Activated naive CD8-positive, alpha-beta T cell treated with anti-CD3 and anti-CD28 coated beads, Interleukin-2, amount 10 ng/mL, durations not matched to agents 7 days and 5 days (primary cell): ENCODE measurements around the gene MYOCOS. TPM values are rescaled to one million over a fixed set of nuclear protein-coding genes. Genes with fewer than 3 reads are reported as not detected.
"Not testable (repeated sequence)": the region's sequence is repeated elsewhere in the genome, so short reads cannot be mapped to it uniquely, and the experiment has no call there.

Experiments used
- ATAC-seq: fragments of 150-1000 bp; cut with Tn5 transposase; one replicate; pipeline ENCODE4 v1.10.0; 2021; ENCODE audit warnings: low read depth, moderate library complexity
- POLR2A ChIA-PET: fragments of 350-600 bp; sonication (Branson Sonifier 250); formaldehyde crosslinking; loops from one replicate; lab custom pipeline; 2021; ENCODE audit warnings: antibody characterized with exemption; lab: Charles Lee
- DNase-seq: peaks from one replicate; pipeline ENCODE4 v3.0.0; 2021
- H3K27ac Mint-ChIP-seq: one replicate; pipeline ENCODE4 v1.8.0; 2022; ENCODE audit warnings: mild to moderate bottlenecking, mixed read lengths
- H3K27me3 Mint-ChIP-seq: one replicate; pipeline ENCODE4 v1.8.0; 2022; ENCODE audit warnings: mild to moderate bottlenecking, moderate library complexity, mixed read lengths
- H3K36me3 Mint-ChIP-seq: one replicate; pipeline ENCODE4 v1.8.0; 2021; ENCODE audit warnings: mild to moderate bottlenecking, mixed read lengths
- H3K4me1 Mint-ChIP-seq: one replicate; pipeline ENCODE4 v1.8.0; 2021; ENCODE audit warnings: mixed read lengths
- H3K4me3 Mint-ChIP-seq: one replicate; pipeline ENCODE4 v1.8.0; 2022; ENCODE audit warnings: mild to moderate bottlenecking, moderate library complexity, mixed read lengths
- H3K9me3 Mint-ChIP-seq: one replicate; pipeline ENCODE4 v1.8.0; 2021; ENCODE audit warnings: mixed read lengths
- total RNA-seq, 2 experiments: library from RNA; stranded (reverse); gene quantifications; one replicate each; pipeline ENCODE4 v1.2.3, GENCODE V29; 2021

MYOCOS gene
- total RNA-seq, 2 experiments from 2014 or later, result 0.14 to 0.28 TPM

- H3K27me3 Mint-ChIP-seq, ATAC-seq, H3K4me1 Mint-ChIP-seq, H3K9me3 Mint-ChIP-seq, H3K27ac Mint-ChIP-seq, DNase-seq, H3K4me3 Mint-ChIP-seq, H3K36me3 Mint-ChIP-seq: not testable (repeated sequence)
- POLR2A ChIA-PET, result interaction anchor here (0.6 kb wide), 1 partner anchor 12 kb away, joined by 3 read pairs; no protein-coding TSS in a partner anchor
Observed at GRCh38 chr1:171603042-171603441, 19.0 kb upstream of the MYOCOS start.

- no peaks in the 10 kb centered on the region for H3K36me3 Mint-ChIP-seq
- H3K4me3 Mint-ChIP-seq, result no peak overlapping the region
- DNase-seq, result no peak
- no peaks in the 10 kb centered on the region for H3K4me1 Mint-ChIP-seq
- no peak overlapping the region for H3K27ac Mint-ChIP-seq
- POLR2A ChIA-PET, result no interaction called here
- peaks cover 2% of the 10 kb centered on the region for H3K9me3 Mint-ChIP-seq
- H3K27me3 Mint-ChIP-seq, result peaks cover 5% of the 10 kb centered on the region
- ATAC-seq, result no peak
Observed at GRCh38 chr1:171606402-171606941, 15.6 kb upstream of the MYOCOS start.

GRCh38 chr1:171610385-171610784, 11.7 kb upstream of the MYOCOS start:
- H3K27ac Mint-ChIP-seq, result no peak overlapping the region
- peaks cover 2% of the 10 kb centered on the region for H3K9me3 Mint-ChIP-seq
- no peak for DNase-seq
- H3K4me3 Mint-ChIP-seq, result no peak overlapping the region
- POLR2A ChIA-PET, result no interaction called here
- H3K27me3 Mint-ChIP-seq, result peaks cover 2% of the 10 kb centered on the region
- no peaks in the 10 kb centered on the region for H3K4me1 Mint-ChIP-seq
- no peak for ATAC-seq
- H3K36me3 Mint-ChIP-seq, result no peaks in the 10 kb centered on the region

GRCh38 chr1:171611306-171611705, 10.7 kb upstream of the MYOCOS start:
- POLR2A ChIA-PET, result no interaction called here
- H3K9me3 Mint-ChIP-seq, result peaks cover 2% of the 10 kb centered on the region
- no peak for ATAC-seq
- no peak overlapping the region for H3K27ac Mint-ChIP-seq
- no peak for DNase-seq
- no peak overlapping the region for H3K4me3 Mint-ChIP-seq
- H3K4me1 Mint-ChIP-seq, result no peaks in the 10 kb centered on the region
- no peaks in the 10 kb centered on the region for H3K36me3 Mint-ChIP-seq
- H3K27me3 Mint-ChIP-seq, result peaks cover 2% of the 10 kb centered on the region

- H3K27me3 Mint-ChIP-seq, result peaks cover 10% of the 10 kb centered on the region
- H3K9me3 Mint-ChIP-seq, result no peaks in the 10 kb centered on the region
- ATAC-seq, result no peak
- no peak for DNase-seq
- H3K27ac Mint-ChIP-seq, result no peak overlapping the region
- H3K4me3 Mint-ChIP-seq, result no peak overlapping the region
- H3K36me3 Mint-ChIP-seq, result no peaks in the 10 kb centered on the region
- H3K4me1 Mint-ChIP-seq, result no peaks in the 10 kb centered on the region
- POLR2A ChIA-PET, result no interaction called here
Observed at GRCh38 chr1:171613282-171613681, 8.8 kb upstream of the MYOCOS start.

- H3K36me3 Mint-ChIP-seq, H3K4me1 Mint-ChIP-seq, POLR2A ChIA-PET, ATAC-seq, H3K9me3 Mint-ChIP-seq, H3K27ac Mint-ChIP-seq, DNase-seq, H3K4me3 Mint-ChIP-seq: not testable (repeated sequence)
- peaks cover 10% of the 10 kb centered on the region for H3K27me3 Mint-ChIP-seq
Observed at GRCh38 chr1:171615122-171615906, 6.7 kb upstream of the MYOCOS start.

GRCh38 chr1:171616586-171616985, 5.5 kb upstream of the MYOCOS start:
- peaks cover 10% of the 10 kb centered on the region for H3K27me3 Mint-ChIP-seq
- H3K9me3 Mint-ChIP-seq, result no peaks in the 10 kb centered on the region
- H3K4me3 Mint-ChIP-seq, result no peak overlapping the region
- POLR2A ChIA-PET, result no interaction called here
- DNase-seq (no peak), ATAC-seq (no peak)
- H3K36me3 Mint-ChIP-seq, result no peaks in the 10 kb centered on the region
- no peaks in the 10 kb centered on the region for H3K4me1 Mint-ChIP-seq
- no peak overlapping the region for H3K27ac Mint-ChIP-seq

GRCh38 chr1:171623651-171624331, 1.7 kb downstream of the MYOCOS start:
- no peaks in the 10 kb centered on the region for H3K9me3 Mint-ChIP-seq
- no peak overlapping the region for H3K4me3 Mint-ChIP-seq
- DNase-seq (no peak), ATAC-seq (no peak)
- no peak overlapping the region for H3K27ac Mint-ChIP-seq
- H3K27me3 Mint-ChIP-seq, result peaks cover 8% of the 10 kb centered on the region
- POLR2A ChIA-PET, result no interaction called here
- no peaks in the 10 kb centered on the region for H3K4me1 Mint-ChIP-seq
- H3K36me3 Mint-ChIP-seq, result no peaks in the 10 kb centered on the region

- POLR2A ChIA-PET, result no interaction called here
- no peak overlapping the region for H3K4me3 Mint-ChIP-seq
- DNase-seq, result no peak
- H3K4me1 Mint-ChIP-seq, result no peaks in the 10 kb centered on the region
- ATAC-seq, result no peak
- no peaks in the 10 kb centered on the region for H3K9me3 Mint-ChIP-seq
- H3K27ac Mint-ChIP-seq, result no peak overlapping the region
- no peaks in the 10 kb centered on the region for H3K36me3 Mint-ChIP-seq
- peaks cover 12% of the 10 kb centered on the region for H3K27me3 Mint-ChIP-seq
Observed at GRCh38 chr1:171625225-171625624, 3.2 kb downstream of the MYOCOS start.

GRCh38 chr1:171627020-171627419, 5.0 kb downstream of the MYOCOS start:
- Mint-ChIP-seq H3K27me3 (peaks cover 23% of the 10 kb centered on the region), H3K36me3 (no peaks in the 10 kb centered on the region), H3K4me3 (no peak overlapping the region), H3K4me1 (no peaks in the 10 kb centered on the region), H3K9me3 (no peaks in the 10 kb centered on the region), H3K27ac (no peak overlapping the region)
- ATAC-seq, result no peak
- no peak for DNase-seq
- POLR2A ChIA-PET, result no interaction called here

GRCh38 chr1:171628225-171628624, 6.2 kb downstream of the MYOCOS start:
- H3K4me3 Mint-ChIP-seq, result no peak overlapping the region
- DNase-seq (no peak), ATAC-seq (no peak)
- POLR2A ChIA-PET, result no interaction called here
- no peak overlapping the region for H3K27ac Mint-ChIP-seq
- peaks cover 29% of the 10 kb centered on the region for H3K27me3 Mint-ChIP-seq
- no peaks in the 10 kb centered on the region for H3K4me1 Mint-ChIP-seq
- H3K9me3 Mint-ChIP-seq, result no peaks in the 10 kb centered on the region
- H3K36me3 Mint-ChIP-seq, result no peaks in the 10 kb centered on the region

GRCh38 chr1:171635661-171636060, 13.6 kb downstream of the MYOCOS start:
- H3K36me3 Mint-ChIP-seq, result no peaks in the 10 kb centered on the region
- no peak overlapping the region for H3K4me3 Mint-ChIP-seq
- no peak overlapping the region for H3K27ac Mint-ChIP-seq
- peaks cover 16% of the 10 kb centered on the region for H3K27me3 Mint-ChIP-seq
- DNase-seq (no peak), ATAC-seq (no peak)
- POLR2A ChIA-PET, result no interaction called here
- H3K4me1 Mint-ChIP-seq, result peaks cover 6% of the 10 kb centered on the region
- H3K9me3 Mint-ChIP-seq, result no peaks in the 10 kb centered on the region

GRCh38 chr1:171636141-171636540, 14.1 kb downstream of the MYOCOS start:
- H3K36me3 Mint-ChIP-seq, result no peaks in the 10 kb centered on the region
- no peaks in the 10 kb centered on the region for H3K9me3 Mint-ChIP-seq
- H3K27ac Mint-ChIP-seq, result no peak overlapping the region
- ATAC-seq (no peak), DNase-seq (no peak)
- H3K4me3 Mint-ChIP-seq, result no peak overlapping the region
- POLR2A ChIA-PET, result no interaction called here
- H3K4me1 Mint-ChIP-seq, result peaks cover 6% of the 10 kb centered on the region
- H3K27me3 Mint-ChIP-seq, result peaks cover 13% of the 10 kb centered on the region
